ENCODE measurements around the gene NXT1. TPM values are rescaled to one million over a fixed set of nuclear protein-coding genes. Genes with fewer than 3 reads are reported as not detected.
"Not testable (repeated sequence)": the region's sequence is repeated elsewhere in the genome, so short reads cannot be mapped to it uniquely, and the experiment has no call there.

The NXT1 gene
- total RNA-seq, 4 donors from 2014 or later, result 21.3 to 42.0 (median 26.5) TPM

- WGBS, 2 donors (ENCODE audit: low coverage in 1 of 2), result 100% methylated on average over 3 of the region's 4 CpGs; no CpG with 5 or more reads in 1 of the 2 donors
- no peak overlapping the region for H3K4me3 ChIP-seq
- H3K27ac ChIP-seq, result no peak overlapping the region
- no peaks in the 10 kb centered on the region for H3K27me3 ChIP-seq
- no peak for TF ChIP-seq POLR2AphosphoS5 (IDR thresholded peaks at IDR 0.05)
- TF ChIP-seq EP300 (IDR thresholded peaks at IDR 0.05), result no peak
- no peak for TF ChIP-seq CTCF (IDR thresholded peaks at IDR 0.05)
- no peak for TF ChIP-seq POLR2A (IDR thresholded peaks at IDR 0.05)
- no peak for ATAC-seq
- no peaks in the 10 kb centered on the region for H3K9me3 ChIP-seq
- H3K4me1 ChIP-seq, result peaks cover 0 to 13% (median 4%) of the 10 kb centered on the region in 3 donors
- H3K36me3 ChIP-seq, result no peaks in the 10 kb centered on the region
Observed at GRCh38 chr20:23346002-23346401, 4.6 kb upstream of the NXT1 start.

GRCh38 chr20:23347791-23348190, 2.8 kb upstream of the NXT1 start:
- WGBS, 2 donors (ENCODE audit: low coverage in 1 of 2), result 98 to 100% methylated on average over 4 to 6 of the region's 6 CpGs
- Histone ChIP-seq H3K27ac (no peak overlapping the region), H3K4me1 (peaks cover 0 to 30% (median 11%) of the 10 kb centered on the region in 3 donors), H3K9me3 (no peaks in the 10 kb centered on the region), H3K4me3 (no peak overlapping the region), H3K27me3 (no peaks in the 10 kb centered on the region), H3K36me3 (no peaks in the 10 kb centered on the region)
- no peak for TF ChIP-seq POLR2AphosphoS5 (IDR thresholded peaks at IDR 0.05)
- TF ChIP-seq POLR2A (IDR thresholded peaks at IDR 0.05), result no peak
- no peak for TF ChIP-seq CTCF (IDR thresholded peaks at IDR 0.05)
- no peak for TF ChIP-seq EP300 (IDR thresholded peaks at IDR 0.05)
- ATAC-seq, result no peak

- H3K4me3 ChIP-seq, H3K27me3 ChIP-seq, ATAC-seq, H3K9me3 ChIP-seq, H3K36me3 ChIP-seq: not testable (repeated sequence)
- Histone ChIP-seq H3K4me1 (peaks cover 0 to 35% (median 11%) of the 10 kb centered on the region in 3 donors), H3K27ac (peak overlapping the region in 3 of 4 donors; percentile 94 to 98 (median 97))
- 79 to 83% methylated on average over 4 to 6 of the region's 6 CpGs for WGBS, 2 donors (ENCODE audit: low coverage in 1 of 2)
Observed at GRCh38 chr20:23348510-23348909, 2.1 kb upstream of the NXT1 start.

GRCh38 chr20:23349338-23350195, 1.0 kb upstream of the NXT1 start:
- 6 to 10% methylated on average over 8 to 23 of the region's 23 CpGs for WGBS, 2 donors (ENCODE audit: low coverage in 1 of 2)
- Histone ChIP-seq H3K27ac (peak overlapping the region; percentile 94 to 99 (median 98)), H3K9me3 (no peaks in the 10 kb centered on the region), H3K4me1 (peaks cover 0 to 35% (median 11%) of the 10 kb centered on the region in 3 donors), H3K36me3 (peaks cover 0 to 9% of the 10 kb centered on the region in 2 donors), H3K27me3 (no peaks in the 10 kb centered on the region), H3K4me3 (peak overlapping the region; percentile 58 to 97)
- peak; percentile 69 for ATAC-seq
- TF ChIP-seq POLR2AphosphoS5 (IDR thresholded peaks at IDR 0.05) (no peak), CTCF (IDR thresholded peaks at IDR 0.05) (peak in 3 of 4 experiments; percentile 53 to 69 (median 68)), EP300 (IDR thresholded peaks at IDR 0.05) (no peak), POLR2A (IDR thresholded peaks at IDR 0.05) (no peak)

GRCh38 chr20:23350904-23351838, 580 bp downstream of the NXT1 start:
- Histone ChIP-seq H3K27me3 (no peaks in the 10 kb centered on the region), H3K27ac (peak overlapping the region; percentile 94 to 99 (median 98)), H3K4me1 (peaks cover 0 to 35% (median 11%) of the 10 kb centered on the region in 3 donors), H3K36me3 (peaks cover 0 to 21% of the 10 kb centered on the region in 2 donors), H3K4me3 (peak overlapping the region; percentile 58 to 97), H3K9me3 (no peaks in the 10 kb centered on the region)
- 3 to 5% methylated on average over 13 to 20 of the region's 64 CpGs for WGBS, 2 donors (ENCODE audit: low coverage in 1 of 2)
- no peak for TF ChIP-seq EP300 (IDR thresholded peaks at IDR 0.05)
- TF ChIP-seq POLR2A (IDR thresholded peaks at IDR 0.05), result no peak
- TF ChIP-seq CTCF (IDR thresholded peaks at IDR 0.05), result no peak
- no peak for TF ChIP-seq POLR2AphosphoS5 (IDR thresholded peaks at IDR 0.05)
- ATAC-seq, result peak; percentile 14

All from gastroesophageal sphincter (tissue), 4 donors.